Endothelial cell of umbilical vein (primary cell): ENCODE results near the gene KDM5B. TPM values are rescaled to one million over a fixed set of nuclear protein-coding genes. Genes with fewer than 3 reads are reported as not detected.

Source experiments
- BruUV-seq: library from RNA; stranded (reverse); fragments of 400-500 nt; replicated peaks from 2 replicates; lab custom pipeline; 2021; lab: Mats Ljungman, UMichigan
- CTCF ChIA-PET: fragments of 300-600, 350-600 bp; sonication (Branson Sonifier 250); formaldehyde crosslinking; loops from one replicate; lab custom pipeline; 2021; ENCODE audit warnings: antibody characterized with exemption, inconsistent platforms; lab: Charles Lee
- POLR2A ChIA-PET: fragments of 300-600, 350-600 bp; sonication (Branson Sonifier 250); formaldehyde crosslinking; loops from one replicate; lab custom pipeline; 2021; ENCODE audit warnings: antibody characterized with exemption, inconsistent platforms; lab: Charles Lee
- DNase-seq: peaks from one replicate; pipeline ENCODE4 v3.0.0-alpha.2; 2011; ENCODE audit warnings: low read depth, low spot score
- FAIRE-seq: peaks from 2 replicates; lab custom pipeline; 2011; peaks lifted over from hg19 to GRCh38; lab: Jason Lieb, UNC
- H2AFZ ChIP-seq: 2 replicates; pipeline ENCODE4 v1.6.0; 2012; ENCODE audit warnings: low read depth, low read length, control low read depth, inconsistent platforms
- H3K27ac ChIP-seq: 2 replicates; pipeline ENCODE4 v1.5.1; 2011; ENCODE audit warnings: low read depth, mild to moderate bottlenecking, control low read depth, low read length, moderate library complexity; ENCODE audit not compliant: insufficient read depth
- H3K27me3 ChIP-seq, 2 experiments: 2 replicates each; pipeline versions ENCODE4 v1.6.0 to v1.6.1; 2011; ENCODE audit warnings: low read length in 2 of 2, mixed read lengths in 1 of 2; ENCODE audit not compliant: control insufficient read depth in 2 of 2, insufficient read depth in 2 of 2
- H3K36me3 ChIP-seq, 2 experiments: 2 replicates in 1 of 2; 3 replicates in 1 of 2; pipeline ENCODE4 v1.5.1; 2011; ENCODE audit warnings: low read length in 2 of 2, mild to moderate bottlenecking in 1 of 2, moderate library complexity in 1 of 2; ENCODE audit not compliant: control insufficient read depth in 2 of 2, insufficient read depth in 2 of 2; ENCODE audit errors: extremely low read depth in 1 of 2
- H3K4me1 ChIP-seq: 3 replicates; pipeline ENCODE4 v1.5.1; 2011; ENCODE audit warnings: mild to moderate bottlenecking, low read length; ENCODE audit not compliant: control insufficient read depth, insufficient read depth; ENCODE audit errors: extremely low read depth
- H3K4me2 ChIP-seq: 2 replicates; pipeline ENCODE4 v1.6.1; 2011; ENCODE audit warnings: low read length, control low read depth, mixed read lengths; ENCODE audit not compliant: insufficient read depth
- H3K4me3 ChIP-seq, 3 experiments: fragments of 200-600 bp in 1 of 3; sonication (generic), shearing (Covaris generic) in 1 of 3; replicated peaks in 1 of 3; 2 replicates each; pipeline ENCODE4 v1.5.1; 2011 to 2016; ENCODE audit warnings: control low read depth in 3 of 3, low read length in 3 of 3, mild to moderate bottlenecking in 2 of 3, inconsistent platforms in 1 of 3, low read depth in 1 of 3, moderate library complexity in 1 of 3; ENCODE audit not compliant: insufficient read depth in 1 of 3
- H3K79me2 ChIP-seq: 2 replicates; pipeline ENCODE4 v1.6.0; 2012; ENCODE audit warnings: low read length, inconsistent platforms; ENCODE audit not compliant: control insufficient read depth, insufficient read depth
- H3K9ac ChIP-seq: replicated peaks from 2 replicates; pipeline ENCODE3; 2011; ENCODE audit warnings: low read length, control low read depth; ENCODE audit not compliant: insufficient read depth; ENCODE audit errors: extremely low read depth
- H3K9me1 ChIP-seq: replicated peaks from 3 replicates; pipeline ENCODE4 v1.6.0; 2011; ENCODE audit warnings: mild to moderate bottlenecking, low read length; ENCODE audit not compliant: control insufficient read depth, insufficient read depth; ENCODE audit errors: extremely low read depth
- H3K9me3 ChIP-seq: replicated peaks from 2 replicates; pipeline ENCODE4 v1.5.1; 2012; ENCODE audit warnings: low read length, inconsistent platforms; ENCODE audit not compliant: control insufficient read depth, insufficient read depth
- H4K20me1 ChIP-seq: replicated peaks from 2 replicates; pipeline ENCODE3; 2011; ENCODE audit warnings: mild to moderate bottlenecking, low read length; ENCODE audit not compliant: control insufficient read depth, insufficient read depth; ENCODE audit errors: extremely low read depth
- EZH2 ChIP-seq: IDR thresholded peaks from 2 replicates; pipeline ENCODE4 v1.6.1; 2012; ENCODE audit warnings: borderline replicate concordance, low read depth, mild to moderate bottlenecking, moderate library complexity, low read length, inconsistent platforms; ENCODE audit not compliant: severe bottlenecking
- FOS ChIP-seq: IDR thresholded peaks from 2 replicates; pipeline ENCODE4 v1.6.1; 2011; ENCODE audit warnings: mild to moderate bottlenecking, low read length, moderate library complexity, borderline replicate concordance; ENCODE audit not compliant: insufficient read depth
- GATA2 ChIP-seq: IDR thresholded peaks from 2 replicates; pipeline ENCODE4 v1.7.0; 2011; ENCODE audit warnings: low read depth, mild to moderate bottlenecking, moderate library complexity, mixed read lengths, low read length; ENCODE audit not compliant: insufficient read length, insufficient read depth
- JUN ChIP-seq: IDR thresholded peaks from 2 replicates; pipeline ENCODE4 v1.6.1; 2011; ENCODE audit warnings: borderline replicate concordance, low read depth; ENCODE audit not compliant: insufficient read length, insufficient read depth
- MYC ChIP-seq: IDR thresholded peaks from one replicate; pipeline ENCODE4 v1.6.1; 2011; ENCODE audit warnings: mild to moderate bottlenecking, low read depth, low read length
- POLR2A ChIP-seq: IDR thresholded peaks from 2 replicates; pipeline ENCODE4 v1.6.1; 2012; ENCODE audit warnings: low read depth, mild to moderate bottlenecking, control low read depth, low read length
- POLR2AphosphoS5 ChIP-seq: IDR thresholded peaks from 2 replicates; pipeline ENCODE4 v1.6.1; 2012; ENCODE audit warnings: low read depth, mild to moderate bottlenecking, control low read depth, low read length, moderate library complexity; ENCODE audit not compliant: insufficient read depth
- dilution Hi-C: fragments of 300-500 bp; cut with MboI; formaldehyde crosslinking; loops from one replicate; pipeline ENCODE4 v1.15.0; 2019; ENCODE audit warnings: low sequenced_read_pairs; ENCODE audit not compliant: extremely low pct_ligation_motif_present
- intact Hi-C: fragments of 100-400 bp; cut with micrococcal nuclease; formaldehyde crosslinking; loops from one replicate; pipeline ENCODE4 v1.10.0; 2022
- polyA plus RNA-seq, 4 experiments: library from polyadenylated mRNA; depleted of rRNA in 3 of 4; stranded (reverse) in 3 of 4; unstranded in 1 of 4; fragments of >200 nt; gene quantifications; 2 replicates each; pipeline versions ENCODE4 v1.2.1 to v1.2.3, GENCODE V29; 2011 to 2012; ENCODE audit warnings: missing spikeins in 1 of 4
- total RNA-seq: library from RNA; stranded (reverse); gene quantifications from 2 replicates; pipeline ENCODE4 v1.2.3, GENCODE V29; 2021
- TF ChIP-seq, protein P1 (sequence below): IDR thresholded peaks from 2 replicates; pipeline ENCODE4 v1.6.1; 2011; ENCODE audit not compliant: insufficient read depth, insufficient read length
- TF ChIP-seq, protein P2 (sequence below), 2 donors: IDR thresholded peaks; 1 replicate in 1 of 2; 2 replicates in 1 of 2; pipeline ENCODE4 v1.5.1; 2011; ENCODE audit warnings: low read length in 2 of 2, mild to moderate bottlenecking in 2 of 2, moderate library complexity in 2 of 2, control low read depth in 1 of 2, inconsistent platforms in 1 of 2, low read depth in 1 of 2; ENCODE audit not compliant: insufficient read depth in 1 of 2; ENCODE audit errors: extremely low read depth in 1 of 2

KDM5B gene
- total and polyA plus RNA-seq, 2 donors (not counting 3 experiments of a cell fraction or from before 2014, with no cell fraction given) = 25.2 to 65.5 TPM

DNA sequence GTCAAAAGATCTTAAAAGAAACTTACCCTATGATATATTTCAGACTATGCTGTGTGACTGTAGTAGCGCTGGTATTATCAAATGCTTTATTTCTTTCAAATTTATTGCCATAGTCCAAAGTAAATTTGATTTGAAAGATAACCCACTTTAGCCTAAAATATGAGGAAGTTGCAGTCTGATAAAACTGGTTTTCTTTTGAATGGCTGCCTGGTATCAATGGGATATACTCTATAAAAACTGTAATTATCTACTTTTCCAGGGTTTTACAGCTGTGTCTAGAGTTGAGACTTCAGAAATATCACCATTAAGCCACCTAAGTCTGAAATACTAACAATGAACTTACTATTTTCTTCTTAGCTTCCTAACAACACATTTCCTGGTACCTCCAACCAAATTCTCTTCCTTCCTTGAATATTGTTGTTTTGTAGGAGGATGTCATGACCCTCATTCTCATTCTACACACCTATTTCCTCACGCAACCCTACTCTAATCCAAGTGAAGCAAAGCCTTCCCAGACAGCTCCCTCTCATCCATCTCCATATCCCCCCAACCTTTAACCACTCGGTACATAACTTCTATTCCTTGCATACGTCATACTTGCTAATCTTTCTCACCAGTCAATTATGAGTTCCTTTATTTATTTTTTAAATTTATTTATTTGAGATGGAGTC is 17.0 kb downstream of the KDM5B start:
- H3K4me2 ChIP-seq = peak overlapping the region; percentile 42
- ChIA-PET CTCF (interaction anchor here (1.0 to 1.7 kb wide), 4 partner anchors 10 to 72 kb away, joined by 3 to 12 read pairs (median 4); partner anchors contain the start of gene PCAT6), POLR2A (no interaction called here)
- H3K79me2 ChIP-seq = peaks cover 43% of the 10 kb centered on the region
- peaks cover 7% of the 10 kb centered on the region for H3K4me1 ChIP-seq
- no peak for FAIRE-seq
- H3K4me3 ChIP-seq = no peak overlapping the region
- H3K9me3 ChIP-seq = no peaks in the 10 kb centered on the region
- no peak overlapping the region for H3K27ac ChIP-seq
- peak; percentile 47 for DNase-seq
- H3K27me3 ChIP-seq = no peaks in the 10 kb centered on the region
- no peak overlapping the region for H2AFZ ChIP-seq
- H3K9ac ChIP-seq = no peak overlapping the region
- TF ChIP-seq EZH2 = no peak
- no peak for TF ChIP-seq POLR2A
- dilution Hi-C loops (no loop called here), intact Hi-C loops (no loop called here)
- no peaks in the 10 kb centered on the region for H3K36me3 ChIP-seq
- peaks cover 11% of the 10 kb centered on the region for H4K20me1 ChIP-seq
- no TSS peak for BruUV-seq
- H3K9me1 ChIP-seq = no peaks in the 10 kb centered on the region

DNA sequence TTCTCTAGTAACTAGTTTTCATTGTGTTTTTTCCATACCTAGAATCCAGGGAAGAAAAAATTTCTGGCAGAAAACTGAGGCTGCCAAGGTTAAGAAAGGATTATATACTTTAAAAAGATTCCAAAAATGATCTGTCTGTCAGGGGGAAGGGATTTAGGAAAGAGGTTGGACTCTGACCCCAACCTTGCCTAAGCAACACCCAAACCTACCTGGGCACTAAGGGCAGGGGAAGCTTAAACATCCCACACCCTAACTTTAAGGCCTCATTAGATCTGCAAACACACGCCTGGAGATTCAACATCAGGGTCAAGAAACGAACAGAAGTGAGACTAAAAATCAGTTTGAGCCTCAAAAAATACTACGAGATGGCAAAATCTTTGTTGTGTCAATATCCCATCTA is 19.4 kb downstream of the KDM5B start:
- peaks cover 13% of the 10 kb centered on the region for H4K20me1 ChIP-seq

More for the DNA sequence above, 19.4 kb downstream of the KDM5B start:
- FAIRE-seq (no peak), DNase-seq (no peak)
- dilution Hi-C loops (no loop called here), intact Hi-C loops (no loop called here)
- no TSS peak for BruUV-seq
- no peak overlapping the region for H3K4me3 ChIP-seq
- peaks cover 44% of the 10 kb centered on the region for H3K79me2 ChIP-seq
- CTCF ChIA-PET = no interaction called here
- POLR2A ChIA-PET = no interaction called here
- no peaks in the 10 kb centered on the region for H3K36me3 ChIP-seq
- H2AFZ ChIP-seq = no peak overlapping the region
- no peaks in the 10 kb centered on the region for H3K9me3 ChIP-seq
- no peak for TF ChIP-seq GATA2
- TF ChIP-seq MYC = no peak
- TF ChIP-seq POLR2A = no peak
- TF ChIP-seq JUN = no peak
- TF ChIP-seq EZH2 = no peak
- TF ChIP-seq, protein P1, sequence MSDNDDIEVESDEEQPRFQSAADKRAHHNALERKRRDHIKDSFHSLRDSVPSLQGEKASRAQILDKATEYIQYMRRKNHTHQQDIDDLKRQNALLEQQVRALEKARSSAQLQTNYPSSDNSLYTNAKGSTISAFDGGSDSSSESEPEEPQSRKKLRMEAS = no peak
- no peak for TF ChIP-seq POLR2AphosphoS5
- TF ChIP-seq, protein P2, sequence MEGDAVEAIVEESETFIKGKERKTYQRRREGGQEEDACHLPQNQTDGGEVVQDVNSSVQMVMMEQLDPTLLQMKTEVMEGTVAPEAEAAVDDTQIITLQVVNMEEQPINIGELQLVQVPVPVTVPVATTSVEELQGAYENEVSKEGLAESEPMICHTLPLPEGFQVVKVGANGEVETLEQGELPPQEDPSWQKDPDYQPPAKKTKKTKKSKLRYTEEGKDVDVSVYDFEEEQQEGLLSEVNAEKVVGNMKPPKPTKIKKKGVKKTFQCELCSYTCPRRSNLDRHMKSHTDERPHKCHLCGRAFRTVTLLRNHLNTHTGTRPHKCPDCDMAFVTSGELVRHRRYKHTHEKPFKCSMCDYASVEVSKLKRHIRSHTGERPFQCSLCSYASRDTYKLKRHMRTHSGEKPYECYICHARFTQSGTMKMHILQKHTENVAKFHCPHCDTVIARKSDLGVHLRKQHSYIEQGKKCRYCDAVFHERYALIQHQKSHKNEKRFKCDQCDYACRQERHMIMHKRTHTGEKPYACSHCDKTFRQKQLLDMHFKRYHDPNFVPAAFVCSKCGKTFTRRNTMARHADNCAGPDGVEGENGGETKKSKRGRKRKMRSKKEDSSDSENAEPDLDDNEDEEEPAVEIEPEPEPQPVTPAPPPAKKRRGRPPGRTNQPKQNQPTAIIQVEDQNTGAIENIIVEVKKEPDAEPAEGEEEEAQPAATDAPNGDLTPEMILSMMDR (IDR thresholded peaks at IDR 0.05; ENCODE audit: extremely low read depth in 1 of 2, insufficient read depth in 1 of 2, low read depth in 1 of 2, low read length in 2 of 2) = no peak
- no peak for TF ChIP-seq FOS
- no peak overlapping the region for H3K4me2 ChIP-seq
- no peaks in the 10 kb centered on the region for H3K9me1 ChIP-seq
- H3K27me3 ChIP-seq = no peaks in the 10 kb centered on the region
- no peak overlapping the region for H3K9ac ChIP-seq
- H3K4me1 ChIP-seq = peaks cover 7% of the 10 kb centered on the region
- H3K27ac ChIP-seq = no peak overlapping the region
